Panc1 (cell line): ENCODE data around the gene IDNK.

Experiments used
- POLR2AphosphoS5 ChIP-seq: IDR thresholded peaks from 2 replicates; pipeline ENCODE4 v1.6.1; 2012; ENCODE audit warnings: mild to moderate bottlenecking, low read depth, low read length, moderate library complexity
- SIN3A ChIP-seq: IDR thresholded peaks from 2 replicates; pipeline ENCODE4 v1.6.1; 2012; ENCODE audit warnings: low read depth, mild to moderate bottlenecking, low read length, moderate library complexity, borderline replicate concordance; ENCODE audit not compliant: insufficient read depth
- TCF7L2 ChIP-seq: IDR thresholded peaks from 2 replicates; pipeline ENCODE4 v1.6.1; 2011; ENCODE audit warnings: mild to moderate bottlenecking, low read depth, low read length, inconsistent platforms
- TF ChIP-seq, protein P1 (sequence below): fragments of 450-650 bp; IDR thresholded peaks from 2 replicates; pipeline ENCODE4 v1.5.1; 2017; ENCODE audit warnings: mild to moderate bottlenecking

DNA sequence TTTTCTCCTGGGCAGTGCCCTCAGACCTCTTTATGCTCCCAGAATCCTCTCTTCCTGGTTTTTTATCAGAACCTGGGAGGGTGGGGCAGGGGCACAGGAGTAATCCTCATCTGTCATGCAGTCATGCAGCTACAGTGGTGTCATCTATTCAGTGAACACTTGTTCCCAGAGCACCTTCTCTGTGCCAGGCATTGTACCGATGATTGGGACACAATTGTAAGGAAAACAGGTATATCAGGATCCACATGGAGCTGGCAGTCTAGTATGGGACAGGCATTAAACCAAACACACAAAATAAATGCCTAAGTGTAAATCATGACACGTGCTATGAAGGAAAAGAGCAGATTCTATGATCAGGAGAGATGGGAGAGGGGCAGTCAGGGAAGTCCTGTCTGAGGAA is 21.5 kb upstream of the IDNK start:
- TF ChIP-seq, protein P1, sequence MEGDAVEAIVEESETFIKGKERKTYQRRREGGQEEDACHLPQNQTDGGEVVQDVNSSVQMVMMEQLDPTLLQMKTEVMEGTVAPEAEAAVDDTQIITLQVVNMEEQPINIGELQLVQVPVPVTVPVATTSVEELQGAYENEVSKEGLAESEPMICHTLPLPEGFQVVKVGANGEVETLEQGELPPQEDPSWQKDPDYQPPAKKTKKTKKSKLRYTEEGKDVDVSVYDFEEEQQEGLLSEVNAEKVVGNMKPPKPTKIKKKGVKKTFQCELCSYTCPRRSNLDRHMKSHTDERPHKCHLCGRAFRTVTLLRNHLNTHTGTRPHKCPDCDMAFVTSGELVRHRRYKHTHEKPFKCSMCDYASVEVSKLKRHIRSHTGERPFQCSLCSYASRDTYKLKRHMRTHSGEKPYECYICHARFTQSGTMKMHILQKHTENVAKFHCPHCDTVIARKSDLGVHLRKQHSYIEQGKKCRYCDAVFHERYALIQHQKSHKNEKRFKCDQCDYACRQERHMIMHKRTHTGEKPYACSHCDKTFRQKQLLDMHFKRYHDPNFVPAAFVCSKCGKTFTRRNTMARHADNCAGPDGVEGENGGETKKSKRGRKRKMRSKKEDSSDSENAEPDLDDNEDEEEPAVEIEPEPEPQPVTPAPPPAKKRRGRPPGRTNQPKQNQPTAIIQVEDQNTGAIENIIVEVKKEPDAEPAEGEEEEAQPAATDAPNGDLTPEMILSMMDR = no peak
- TF ChIP-seq SIN3A (no peak), TCF7L2 (no peak), POLR2AphosphoS5 (no peak)
